CD4-positive, alpha-beta T cell treated with Interleukin-17A for 4 hours (primary cell): ENCODE results near the gene DECR2.
A peak's percentile ranks its signal among the peaks of the same experiment; 100 is the strongest.
"Not testable (repeated sequence)": the region's sequence is repeated elsewhere in the genome, so short reads cannot be mapped to it uniquely, and the experiment has no call there.

Experiments
- DNase-seq: peaks from one replicate; pipeline ENCODE4 v3.0.0-alpha.2; 2020; ENCODE audit warnings: mixed read lengths

Gene DECR2

GRCh38 chr16:401468-402348 lies at the start of gene DECR2:
DECR2 (plus strand) TSS chr16:401885; CDS start chr16:401964, 79 bp downstream.
- peak; percentile 100 for DNase-seq

GRCh38 chr16:352547-353403 lies 48.9 kb upstream of the DECR2 start, which contains the start of gene AXIN1:
AXIN1 (minus strand) TSS chr16:352723; CDS start chr16:347025, 5,698 bp downstream.
- DNase-seq = peak; percentile 100

- no peak for DNase-seq
Observed at GRCh38 chr16:353404-354290, 48.0 kb upstream of the DECR2 start.

- DNase-seq = no peak
Observed at GRCh38 chr16:354291-354881, 47.3 kb upstream of the DECR2 start.

GRCh38 chr16:354971-355461 lies 46.7 kb upstream of the DECR2 start:
- peak; percentile 50 for DNase-seq

GRCh38 chr16:356741-357140 lies 44.9 kb upstream of the DECR2 start:
- DNase-seq = no peak

GRCh38 chr16:359067-359763 lies 42.5 kb upstream of the DECR2 start:
- no peak for DNase-seq

GRCh38 chr16:359871-360697 lies 41.6 kb upstream of the DECR2 start:
- DNase-seq = no peak

- DNase-seq = no peak
Observed at GRCh38 chr16:360698-361336, 40.9 kb upstream of the DECR2 start.

GRCh38 chr16:361341-361871 lies 40.3 kb upstream of the DECR2 start:
- DNase-seq = no peak

- DNase-seq = peak; percentile 83
Observed at GRCh38 chr16:361872-362701, 39.6 kb upstream of the DECR2 start.

- DNase-seq = not testable (repeated sequence)
Observed at GRCh38 chr16:362702-362999, 39.0 kb upstream of the DECR2 start.

- no peak for DNase-seq
Observed at GRCh38 chr16:363110-363765, 38.4 kb upstream of the DECR2 start.

- no peak for DNase-seq
Observed at GRCh38 chr16:363766-364490, 37.8 kb upstream of the DECR2 start.

- no peak for DNase-seq
Observed at GRCh38 chr16:364595-365491, 36.8 kb upstream of the DECR2 start.

- no peak for DNase-seq
Observed at GRCh38 chr16:366476-366875, 35.2 kb upstream of the DECR2 start.
